GM19467 (cell line): ENCODE measurements around the gene TCF3.
"Not testable (repeated sequence)": the region's sequence is repeated elsewhere in the genome, so short reads cannot be mapped to it uniquely, and the experiment has no call there.

Source experiments
- ATAC-seq: cut with Tn5 transposase; IDR thresholded peaks from one replicate; pipeline ENCODE4 v1.9.1; 2021; ENCODE audit warnings: mild to moderate bottlenecking, moderate library complexity; ENCODE audit not compliant: unreplicated experiment

The TCF3 gene

GRCh38 chr19:1652471-1653299, at the start of gene TCF3:
TSS of gene TCF3 (minus strand) at chr19:1652615. CDS start at chr19:1650248, 2,367 bp downstream.
- ATAC-seq, result peak; percentile 48

- ATAC-seq, result no peak
Measured at GRCh38 chr19:1700733-1701663, 48.6 kb upstream of the TCF3 start.

- no peak for ATAC-seq
Measured at GRCh38 chr19:1699998-1700732, 47.8 kb upstream of the TCF3 start.

GRCh38 chr19:1699386-1699785, 47.0 kb upstream of the TCF3 start:
- no peak for ATAC-seq

- ATAC-seq, result no peak
Measured at GRCh38 chr19:1698636-1699035, 46.2 kb upstream of the TCF3 start.

- not testable (repeated sequence) for ATAC-seq
Measured at GRCh38 chr19:1695481-1695880, 43.1 kb upstream of the TCF3 start.

GRCh38 chr19:1691589-1692290, 39.3 kb upstream of the TCF3 start:
- no peak for ATAC-seq

- no peak for ATAC-seq
Measured at GRCh38 chr19:1690699-1691307, 38.4 kb upstream of the TCF3 start.

GRCh38 chr19:1685785-1686184, 33.4 kb upstream of the TCF3 start:
- not testable (repeated sequence) for ATAC-seq

GRCh38 chr19:1685046-1685445, 32.6 kb upstream of the TCF3 start:
- ATAC-seq, result no peak

- no peak for ATAC-seq
Measured at GRCh38 chr19:1684573-1684912, 32.1 kb upstream of the TCF3 start.

- ATAC-seq, result no peak
Measured at GRCh38 chr19:1683869-1684572, 31.6 kb upstream of the TCF3 start.

- no peak for ATAC-seq
Measured at GRCh38 chr19:1680976-1681375, 28.6 kb upstream of the TCF3 start.

GRCh38 chr19:1678073-1678472, 25.7 kb upstream of the TCF3 start:
- no peak for ATAC-seq

- ATAC-seq, result no peak
Measured at GRCh38 chr19:1676351-1677266, 24.2 kb upstream of the TCF3 start.

- ATAC-seq, result no peak
Measured at GRCh38 chr19:1675633-1676350, 23.4 kb upstream of the TCF3 start.

- no peak for ATAC-seq
Measured at GRCh38 chr19:1674293-1674679, 21.9 kb upstream of the TCF3 start.
